Uterus (tissue), 4 donors: ENCODE results near the gene MAD1L1. TPM values are rescaled to one million over a fixed set of nuclear protein-coding genes. Genes with fewer than 3 reads are reported as not detected.

Source experiments
- DNase-seq, 2 donors: peaks; one replicate each; pipeline ENCODE4 v3.0.0-alpha.2; 2019 to 2020
- H3K27ac ChIP-seq, 2 donors: fragments of 200-600 bp; sonication (generic); 1 replicate in 1 of 2; 2 replicates in 1 of 2; pipeline ENCODE4 v1.5.1; 2016 to 2018
- H3K27me3 ChIP-seq, 2 donors: fragments of 200-600 bp; sonication (generic); one replicate each; pipeline ENCODE4 v1.5.1; 2018 to 2019; ENCODE audit warnings: control low read depth in 1 of 2
- H3K36me3 ChIP-seq, 2 donors: fragments of 200-600 bp; sonication (generic); one replicate each; pipeline ENCODE4 v1.5.1; 2019; ENCODE audit warnings: control low read depth in 1 of 2
- H3K4me1 ChIP-seq, 2 donors: fragments of 200-600 bp; sonication (generic); one replicate each; pipeline ENCODE4 v1.5.1; 2018 to 2019; ENCODE audit warnings: control low read depth in 1 of 2
- H3K4me3 ChIP-seq, 2 donors: fragments of 200-600 bp; sonication (generic); 1 replicate in 1 of 2; 2 replicates in 1 of 2; pipeline ENCODE4 v1.5.1; 2018 to 2019; ENCODE audit warnings: mild to moderate bottlenecking in 1 of 2
- H3K9me3 ChIP-seq, 2 donors: fragments of 200-600 bp; sonication (generic); one replicate each; pipeline ENCODE4 v1.5.1; 2019; ENCODE audit warnings: control low read depth in 1 of 2
- POLR2A ChIP-seq, 2 donors: fragments of 450-650 bp; IDR thresholded peaks; one replicate each; pipeline ENCODE4 v1.6.1; 2016; ENCODE audit warnings: antibody characterized with exemption in 2 of 2, mild to moderate bottlenecking in 1 of 2, moderate library complexity in 1 of 2
- intact Hi-C: fragments of 100-400 bp; cut with DNase I; formaldehyde crosslinking; loops from one replicate; pipeline ENCODE4 v1.15.1; 2023; ENCODE audit warnings: low total_unique reads
- total RNA-seq, 4 donors: library from RNA; depleted of rRNA in 3 of 4; stranded (reverse); fragments of >200 nt in 3 of 4; gene quantifications; one replicate each; pipeline versions ENCODE4 v1.1.0 to v1.2.4, GENCODE V29; 2014 to 2023
- TF ChIP-seq, protein P1 (sequence below), 4 experiments: fragments of 200-600 bp in 2 of 4; fragments of 450-650 bp in 2 of 4; sonication (generic) in 2 of 4; IDR thresholded peaks; one replicate each; pipeline ENCODE4 v1.5.1; 2016 to 2019; ENCODE audit warnings: antibody characterized with exemption in 4 of 4, mild to moderate bottlenecking in 2 of 4, moderate library complexity in 1 of 4
- donor health status: DM: yes; HTN: yes; CAD: no.

The MAD1L1 gene
- total RNA-seq, 4 donors from 2014 or later = 13.3 to 37.4 (median 33.1) TPM

DNA sequence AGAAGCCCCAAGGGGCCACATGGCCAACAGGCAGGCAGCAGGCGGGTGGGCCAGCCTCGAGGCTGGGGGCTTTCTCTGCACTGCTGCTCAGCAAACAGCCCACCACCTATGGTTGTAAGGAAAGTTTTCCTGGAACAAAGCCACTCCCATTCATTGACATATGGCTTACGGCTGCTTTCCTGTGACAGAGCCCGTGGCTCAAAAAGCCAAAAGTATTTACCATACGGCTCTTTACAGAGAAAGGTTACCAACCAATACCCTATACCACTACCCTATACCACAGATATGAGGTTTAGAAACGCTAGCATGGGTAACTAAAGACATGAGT, 152.7 kb downstream of the MAD1L1 start:
- intact Hi-C loops = no loop called here
- no peak for DNase-seq
- Histone ChIP-seq H3K4me3 (no peak overlapping the region), H3K9me3 (no peaks in the 10 kb centered on the region), H3K27me3 (no peaks in the 10 kb centered on the region), H3K27ac (no peak overlapping the region), H3K4me1 (peaks cover 0 to 4% of the 10 kb centered on the region in 2 donors), H3K36me3 (no peaks in the 10 kb centered on the region)
- TF ChIP-seq, protein P1, sequence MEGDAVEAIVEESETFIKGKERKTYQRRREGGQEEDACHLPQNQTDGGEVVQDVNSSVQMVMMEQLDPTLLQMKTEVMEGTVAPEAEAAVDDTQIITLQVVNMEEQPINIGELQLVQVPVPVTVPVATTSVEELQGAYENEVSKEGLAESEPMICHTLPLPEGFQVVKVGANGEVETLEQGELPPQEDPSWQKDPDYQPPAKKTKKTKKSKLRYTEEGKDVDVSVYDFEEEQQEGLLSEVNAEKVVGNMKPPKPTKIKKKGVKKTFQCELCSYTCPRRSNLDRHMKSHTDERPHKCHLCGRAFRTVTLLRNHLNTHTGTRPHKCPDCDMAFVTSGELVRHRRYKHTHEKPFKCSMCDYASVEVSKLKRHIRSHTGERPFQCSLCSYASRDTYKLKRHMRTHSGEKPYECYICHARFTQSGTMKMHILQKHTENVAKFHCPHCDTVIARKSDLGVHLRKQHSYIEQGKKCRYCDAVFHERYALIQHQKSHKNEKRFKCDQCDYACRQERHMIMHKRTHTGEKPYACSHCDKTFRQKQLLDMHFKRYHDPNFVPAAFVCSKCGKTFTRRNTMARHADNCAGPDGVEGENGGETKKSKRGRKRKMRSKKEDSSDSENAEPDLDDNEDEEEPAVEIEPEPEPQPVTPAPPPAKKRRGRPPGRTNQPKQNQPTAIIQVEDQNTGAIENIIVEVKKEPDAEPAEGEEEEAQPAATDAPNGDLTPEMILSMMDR (IDR thresholded peaks at IDR 0.05) = no peak
- TF ChIP-seq POLR2A (IDR thresholded peaks at IDR 0.05) = no peak

DNA sequence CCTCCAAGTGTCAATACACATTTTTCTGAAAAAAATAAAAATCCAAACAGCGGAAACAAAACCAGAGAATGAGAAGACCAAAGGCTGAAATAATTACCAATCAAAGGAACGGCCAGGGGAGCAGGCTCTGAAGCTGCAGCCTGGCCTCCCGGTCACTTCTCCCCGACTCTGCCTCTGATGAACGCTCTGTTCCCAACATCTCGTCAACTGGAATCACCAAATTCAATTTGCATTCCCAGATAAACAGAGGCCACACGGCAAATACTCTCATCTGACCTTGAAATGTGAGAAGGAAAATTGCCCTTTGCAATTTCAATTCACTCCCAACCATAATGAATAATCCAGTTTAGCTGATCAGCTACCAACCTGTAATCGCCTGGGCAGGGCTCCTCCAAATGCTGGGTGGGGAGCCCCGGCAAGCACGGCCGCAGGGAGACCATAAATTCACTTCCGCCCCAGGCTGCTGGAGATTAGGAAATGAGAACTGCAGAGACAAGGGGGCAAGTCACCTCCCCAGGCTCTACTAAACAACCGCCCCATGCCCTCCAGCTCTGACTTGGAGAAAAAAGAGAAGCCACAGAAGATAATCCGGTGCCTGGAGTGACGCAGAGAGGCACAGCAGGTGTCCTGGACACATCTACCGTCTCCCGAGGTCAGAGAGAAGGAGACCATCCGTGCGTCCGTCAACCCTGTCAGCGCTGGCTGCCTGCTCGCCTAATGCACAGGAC, 153.2 kb downstream of the MAD1L1 start:
- no peak for DNase-seq
- intact Hi-C loops = no loop called here
- Histone ChIP-seq H3K9me3 (no peaks in the 10 kb centered on the region), H3K4me3 (no peak overlapping the region), H3K27me3 (no peaks in the 10 kb centered on the region), H3K36me3 (no peaks in the 10 kb centered on the region), H3K4me1 (peaks cover 0 to 4% of the 10 kb centered on the region in 2 donors), H3K27ac (no peak overlapping the region)
- TF ChIP-seq, protein P1 (IDR thresholded peaks at IDR 0.05) = no peak

DNA sequence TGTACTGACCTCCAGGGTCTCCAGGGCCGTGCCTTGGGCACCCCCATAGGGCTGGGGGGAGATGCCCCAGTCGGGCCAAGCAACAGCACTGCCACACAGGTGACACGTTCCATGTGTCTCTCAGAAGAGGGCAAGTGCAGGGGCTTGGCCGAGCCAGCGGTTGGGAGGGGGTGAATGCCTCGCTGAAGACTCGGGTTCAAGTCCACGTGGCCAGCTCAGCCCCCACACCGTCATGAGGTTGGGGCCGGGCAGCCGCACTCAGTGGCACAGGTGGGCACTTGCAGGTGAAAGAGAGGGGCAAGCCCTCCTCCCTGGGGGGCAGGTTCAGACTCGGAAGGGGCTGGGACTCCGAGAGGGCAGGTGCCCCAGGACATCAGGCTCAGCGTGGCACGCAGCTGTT, 153.8 kb downstream of the MAD1L1 start:
- no peak overlapping the region for H3K27ac ChIP-seq
- no peaks in the 10 kb centered on the region for H3K36me3 ChIP-seq
- peaks cover 0 to 4% of the 10 kb centered on the region in 2 donors for H3K4me1 ChIP-seq
- TF ChIP-seq, protein P1 (IDR thresholded peaks at IDR 0.05) = no peak
- TF ChIP-seq POLR2A (IDR thresholded peaks at IDR 0.05) = no peak
- intact Hi-C loops = no loop called here
- H3K9me3 ChIP-seq = no peaks in the 10 kb centered on the region
- H3K27me3 ChIP-seq = no peaks in the 10 kb centered on the region
- H3K4me3 ChIP-seq = no peak overlapping the region
- DNase-seq = no peak

DNA sequence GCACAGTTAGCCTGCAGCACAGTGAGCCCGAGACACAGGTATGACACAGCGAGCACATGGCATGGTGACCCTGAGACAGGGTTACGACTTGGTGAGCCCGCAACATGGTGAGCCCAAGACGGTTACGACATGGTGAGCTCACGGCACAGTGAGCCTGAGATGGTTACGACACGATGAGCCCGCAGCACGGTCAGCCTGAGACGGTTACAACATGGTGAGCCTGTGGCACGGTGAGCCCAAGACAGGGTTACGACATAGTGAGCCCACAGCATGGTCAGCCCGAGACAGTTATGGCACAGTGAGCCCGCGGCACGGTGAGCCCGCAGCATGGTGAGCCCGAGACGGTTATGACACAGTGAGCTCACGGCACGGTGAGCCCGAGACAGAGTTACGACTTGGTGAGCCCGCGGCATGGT, 156.1 kb downstream of the MAD1L1 start:
- no peaks in the 10 kb centered on the region for H3K27me3 ChIP-seq
- no peak for DNase-seq
- no peaks in the 10 kb centered on the region for H3K4me1 ChIP-seq
- no peak for TF ChIP-seq POLR2A (IDR thresholded peaks at IDR 0.05)
- TF ChIP-seq, protein P1 (IDR thresholded peaks at IDR 0.05) = no peak
- H3K4me3 ChIP-seq = no peak overlapping the region
- no peaks in the 10 kb centered on the region for H3K36me3 ChIP-seq
- intact Hi-C loops = no loop called here
- no peak overlapping the region for H3K27ac ChIP-seq
- H3K9me3 ChIP-seq = no peaks in the 10 kb centered on the region

DNA sequence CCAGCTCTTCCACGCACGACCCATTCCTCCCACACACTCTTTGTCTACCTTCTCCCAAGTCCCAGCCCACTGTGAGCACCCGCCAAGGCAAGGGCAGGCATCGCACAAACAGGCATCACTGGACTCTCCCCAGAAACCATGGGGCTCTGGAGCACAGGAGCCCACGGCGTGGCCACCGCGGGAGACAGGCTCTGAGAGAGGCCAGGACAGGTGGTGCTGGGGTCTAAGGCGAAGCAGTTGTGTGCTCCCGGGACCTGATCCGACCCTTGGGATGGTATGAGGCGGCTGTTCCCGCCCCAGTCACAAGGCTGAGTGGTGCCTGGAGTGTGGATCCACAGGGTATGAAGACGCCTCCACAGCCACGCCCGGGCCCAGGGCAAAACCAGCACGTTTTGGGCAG, 156.9 kb downstream of the MAD1L1 start:
- intact Hi-C loops = no loop called here
- Histone ChIP-seq H3K27me3 (no peaks in the 10 kb centered on the region), H3K9me3 (no peaks in the 10 kb centered on the region), H3K4me1 (no peaks in the 10 kb centered on the region), H3K4me3 (no peak overlapping the region), H3K27ac (no peak overlapping the region), H3K36me3 (no peaks in the 10 kb centered on the region)
- no peak for DNase-seq
- no peak for TF ChIP-seq POLR2A (IDR thresholded peaks at IDR 0.05)
- TF ChIP-seq, protein P1 (IDR thresholded peaks at IDR 0.05) = no peak
